ENCODE data around the gene PTER.
A peak's percentile ranks its signal among the peaks of the same experiment; 100 is the strongest.

PTER gene

GRCh38 chr10:16483241-16483917 is 46.6 kb downstream of the PTER start:
- Mint-ChIP-seq H3K9me3 (no peaks in the 10 kb centered on the region), H3K36me3 (ENCODE audit: insufficient read depth) (no peaks in the 10 kb centered on the region), H3K4me1 (ENCODE audit: low read depth in 2 of 2) (peaks cover 5 to 13% of the 10 kb centered on the region in 2 donors), H3K4me3 (no peak overlapping the region), H3K27ac (peak overlapping the region in 1 of 2 donors; percentile 66), H3K27me3 (no peaks in the 10 kb centered on the region)
- ATAC-seq (replicated peaks) = no peak
- DNase-seq = no peak

- Mint-ChIP-seq H3K4me1 (ENCODE audit: low read depth in 2 of 2) (peaks cover 0 to 8% of the 10 kb centered on the region in 2 donors), H3K36me3 (ENCODE audit: insufficient read depth) (peaks cover 7% of the 10 kb centered on the region), H3K9me3 (no peaks in the 10 kb centered on the region), H3K4me3 (no peak overlapping the region), H3K27me3 (no peaks in the 10 kb centered on the region), H3K27ac (no peak overlapping the region)
- ATAC-seq (replicated peaks) (no peak), DNase-seq (no peak)
Observed at GRCh38 chr10:16490511-16490910, 53.7 kb downstream of the PTER start.

- Mint-ChIP-seq H3K27me3 (no peaks in the 10 kb centered on the region), H3K9me3 (no peaks in the 10 kb centered on the region), H3K4me3 (no peak overlapping the region), H3K4me1 (ENCODE audit: low read depth in 2 of 2) (peaks cover 0 to 12% of the 10 kb centered on the region in 2 donors), H3K36me3 (ENCODE audit: insufficient read depth) (peaks cover 7% of the 10 kb centered on the region), H3K27ac (no peak overlapping the region)
- no peak for ATAC-seq (replicated peaks)
- DNase-seq = no peak
Observed at GRCh38 chr10:16491933-16492332, 55.1 kb downstream of the PTER start.

GRCh38 chr10:16493884-16494536 is 57.2 kb downstream of the PTER start:
- Mint-ChIP-seq H3K4me1 (ENCODE audit: low read depth in 2 of 2) (peaks cover 0 to 13% of the 10 kb centered on the region in 2 donors), H3K9me3 (no peaks in the 10 kb centered on the region), H3K36me3 (ENCODE audit: insufficient read depth) (peaks cover 9% of the 10 kb centered on the region), H3K27me3 (no peaks in the 10 kb centered on the region), H3K27ac (no peak overlapping the region), H3K4me3 (no peak overlapping the region)
- DNase-seq = no peak
- no peak for ATAC-seq (replicated peaks)

- peaks cover 6% of the 10 kb centered on the region for H3K36me3 Mint-ChIP-seq (ENCODE audit: insufficient read depth)
- DNase-seq = no peak
- no peaks in the 10 kb centered on the region for H3K9me3 Mint-ChIP-seq
- no peak overlapping the region for H3K4me3 Mint-ChIP-seq
- H3K27ac Mint-ChIP-seq = no peak overlapping the region
- peaks cover 0 to 9% of the 10 kb centered on the region in 2 donors for H3K4me1 Mint-ChIP-seq (ENCODE audit: low read depth in 2 of 2)
- no peaks in the 10 kb centered on the region for H3K27me3 Mint-ChIP-seq
- no peak for ATAC-seq (replicated peaks)
Observed at GRCh38 chr10:16497911-16498310, 61.1 kb downstream of the PTER start.

GRCh38 chr10:16505161-16505560 is 68.4 kb downstream of the PTER start:
- no peaks in the 10 kb centered on the region for H3K4me1 Mint-ChIP-seq (ENCODE audit: low read depth in 2 of 2)
- H3K27me3 Mint-ChIP-seq = no peaks in the 10 kb centered on the region
- ATAC-seq (replicated peaks) (no peak), DNase-seq (no peak)
- H3K9me3 Mint-ChIP-seq = no peaks in the 10 kb centered on the region
- no peak overlapping the region for H3K4me3 Mint-ChIP-seq
- no peak overlapping the region for H3K27ac Mint-ChIP-seq
- H3K36me3 Mint-ChIP-seq (ENCODE audit: insufficient read depth) = peaks cover 7% of the 10 kb centered on the region

- no peak for DNase-seq
- Mint-ChIP-seq H3K9me3 (no peaks in the 10 kb centered on the region), H3K27ac (no peak overlapping the region), H3K27me3 (no peaks in the 10 kb centered on the region), H3K4me1 (ENCODE audit: low read depth in 2 of 2) (no peaks in the 10 kb centered on the region), H3K36me3 (ENCODE audit: insufficient read depth) (peaks cover 7% of the 10 kb centered on the region), H3K4me3 (no peak overlapping the region)
- no peak for ATAC-seq (replicated peaks)
Observed at GRCh38 chr10:16509996-16510395, 73.2 kb downstream of the PTER start.

- Mint-ChIP-seq H3K36me3 (ENCODE audit: insufficient read depth) (peaks cover 7% of the 10 kb centered on the region), H3K27me3 (no peaks in the 10 kb centered on the region), H3K27ac (no peak overlapping the region), H3K4me3 (no peak overlapping the region), H3K4me1 (ENCODE audit: low read depth in 2 of 2) (no peaks in the 10 kb centered on the region), H3K9me3 (no peaks in the 10 kb centered on the region)
- no peak for ATAC-seq (replicated peaks)
- no peak for DNase-seq
Observed at GRCh38 chr10:16510843-16511242, 74.0 kb downstream of the PTER start.

GRCh38 chr10:16518822-16519221 is 82.0 kb downstream of the PTER start:
- Mint-ChIP-seq H3K27me3 (peaks cover 36 to 38% of the 10 kb centered on the region in 2 donors), H3K27ac (no peak overlapping the region), H3K9me3 (no peaks in the 10 kb centered on the region), H3K36me3 (ENCODE audit: insufficient read depth) (peaks cover 2% of the 10 kb centered on the region), H3K4me3 (peak overlapping the region; percentile 66 to 74), H3K4me1 (ENCODE audit: low read depth in 2 of 2) (peaks cover 5 to 9% of the 10 kb centered on the region in 2 donors)
- no peak for DNase-seq
- ATAC-seq (replicated peaks) = no peak

- H3K27me3 Mint-ChIP-seq = peaks cover 42 to 44% of the 10 kb centered on the region in 2 donors
- no peak for DNase-seq
Observed at GRCh38 chr10:16519250-16519907, 82.6 kb downstream of the PTER start.

GRCh38 chr10:16519908-16520861 is 83.4 kb downstream of the PTER start:
- peak; percentile 22 for ATAC-seq (replicated peaks)
- Mint-ChIP-seq H3K36me3 (ENCODE audit: insufficient read depth) (peaks cover 2% of the 10 kb centered on the region), H3K9me3 (no peaks in the 10 kb centered on the region), H3K27ac (no peak overlapping the region), H3K4me3 (peak overlapping the region; percentile 66 to 74), H3K27me3 (peaks cover 49 to 51% of the 10 kb centered on the region in 2 donors), H3K4me1 (ENCODE audit: low read depth in 2 of 2) (peaks cover 5 to 9% of the 10 kb centered on the region in 2 donors)
- no peak for DNase-seq

More at GRCh38 chr10:16519250-16519907, 82.6 kb downstream of the PTER start:
- no peak for ATAC-seq (replicated peaks)
- Mint-ChIP-seq H3K9me3 (no peaks in the 10 kb centered on the region), H3K4me3 (peak overlapping the region; percentile 66 to 74), H3K27ac (no peak overlapping the region), H3K4me1 (ENCODE audit: low read depth in 2 of 2) (peaks cover 5 to 9% of the 10 kb centered on the region in 2 donors), H3K36me3 (ENCODE audit: insufficient read depth) (peaks cover 2% of the 10 kb centered on the region)

GRCh38 chr10:16520900-16521299 is 84.1 kb downstream of the PTER start:
- Mint-ChIP-seq H3K9me3 (no peaks in the 10 kb centered on the region), H3K27me3 (peaks cover 51 to 54% of the 10 kb centered on the region in 2 donors), H3K36me3 (ENCODE audit: insufficient read depth) (peaks cover 2% of the 10 kb centered on the region), H3K27ac (no peak overlapping the region), H3K4me1 (ENCODE audit: low read depth in 2 of 2) (peaks cover 5 to 9% of the 10 kb centered on the region in 2 donors), H3K4me3 (peak overlapping the region; percentile 83 to 88)
- ATAC-seq (replicated peaks) (peak; percentile 42), DNase-seq (no peak)
